HG03460 (cell line): ENCODE results near the gene PINLYP.

ENCODE experiments used
- ATAC-seq: cut with Tn5 transposase; IDR thresholded peaks from one replicate; pipeline ENCODE4 v1.9.1; 2021; ENCODE audit not compliant: unreplicated experiment

PINLYP gene

DNA sequence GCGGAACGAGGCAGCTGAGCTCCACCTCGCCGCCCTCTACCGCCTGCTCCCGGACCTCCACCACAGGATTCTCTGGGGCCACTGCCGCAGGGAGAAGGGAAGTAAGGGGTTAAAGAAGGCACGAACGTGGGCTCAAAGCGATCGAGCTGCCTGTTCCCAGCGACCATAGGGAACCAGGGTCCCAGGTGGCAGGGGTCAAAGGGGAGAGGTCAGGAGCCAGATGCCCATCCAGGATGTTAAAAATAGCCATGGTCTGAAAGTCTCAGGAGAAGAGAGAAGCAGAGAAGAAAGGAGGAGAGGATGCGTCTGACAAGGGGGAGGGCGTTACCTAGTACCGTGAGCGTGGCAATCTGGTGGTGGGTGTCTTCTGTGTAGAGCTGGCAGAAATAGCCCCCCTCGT is 51.2 kb downstream of the PINLYP start:
- ATAC-seq: no peak

DNA sequence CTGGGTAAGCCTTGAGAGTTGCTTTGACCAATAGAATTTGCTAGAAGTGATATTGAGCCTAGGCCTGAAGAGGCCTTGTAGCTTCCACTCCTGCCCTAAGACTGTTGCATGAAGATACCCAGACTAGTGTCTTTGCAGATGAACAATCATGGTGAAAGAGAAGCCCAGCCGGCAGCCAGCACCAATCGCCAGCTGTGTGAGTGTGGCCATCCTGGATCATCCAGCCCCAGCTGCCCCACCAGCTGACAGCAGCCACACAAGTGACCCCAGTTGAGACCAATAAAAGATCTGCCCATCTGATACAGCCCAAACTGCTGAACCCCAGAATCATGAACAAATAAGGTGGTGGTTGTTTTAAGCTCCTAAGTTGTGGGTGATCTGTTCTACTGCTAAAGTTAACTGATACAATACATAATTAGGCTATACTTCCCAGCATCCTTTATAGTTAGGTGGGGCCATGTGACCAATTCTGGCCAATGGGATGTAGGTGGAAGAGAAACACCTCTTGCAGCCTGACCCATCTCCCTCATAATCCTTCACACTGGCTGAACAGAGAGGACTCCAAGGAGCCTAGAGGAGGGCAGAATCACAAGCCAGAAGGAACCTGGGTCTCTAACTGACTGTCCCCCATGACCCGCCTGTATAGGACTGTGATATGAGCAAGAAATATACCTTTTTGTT is 53.2 kb downstream of the PINLYP start:
- ATAC-seq: no peak

DNA sequence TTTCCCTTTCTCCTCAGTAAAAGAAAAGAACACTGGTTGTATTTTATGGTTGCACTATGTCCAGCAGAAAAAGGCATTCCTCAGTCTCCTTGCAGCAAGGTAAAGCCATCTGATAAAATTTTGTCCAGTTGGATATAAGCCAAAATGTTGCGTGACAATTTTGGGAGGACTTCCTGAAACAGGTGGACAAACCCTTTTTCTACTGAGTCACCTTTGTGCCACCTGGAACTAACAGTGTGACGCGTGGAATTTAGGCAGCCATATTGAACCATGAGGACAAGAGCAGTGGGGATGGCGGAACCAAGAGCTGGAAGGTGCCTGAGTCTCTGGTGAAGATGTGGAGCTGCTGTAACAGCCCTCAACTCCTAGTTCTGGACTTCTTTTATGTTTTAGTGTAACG is 55.9 kb downstream of the PINLYP start:
- ATAC-seq: no peak
